ENCODE results near the gene ALG3.
A peak's percentile ranks its signal among the peaks of the same experiment; 100 is the strongest.

Gene ALG3

GRCh38 chr3:184259878-184260723, 11.3 kb upstream of the ALG3 start:
- peak; percentile 43 for DNase-seq (ENCODE audit: low spot score)

GRCh38 chr3:184259396-184259877, 10.7 kb upstream of the ALG3 start:
- no peak for DNase-seq (ENCODE audit: low spot score)

- no peak for DNase-seq (ENCODE audit: low spot score)
These were observed 10.2 kb upstream of the ALG3 start for GRCh38 chr3:184258926-184259325.

- no peak for DNase-seq (ENCODE audit: low spot score)
These were observed 8.5 kb upstream of the ALG3 start for GRCh38 chr3:184257083-184257915.

GRCh38 chr3:184255291-184256039, 6.7 kb upstream of the ALG3 start:
- DNase-seq (ENCODE audit: low spot score), result no peak

GRCh38 chr3:184250167-184250828, 1.5 kb upstream of the ALG3 start:
- peak; percentile 94 for DNase-seq (ENCODE audit: low spot score)

GRCh38 chr3:184249412-184250166, 827 bp upstream of the ALG3 start, which contains the start of gene EEF1AKMT4:
Gene EEF1AKMT4, plus strand, starts transcription at chr3:184249672. Its CDS starts 23 bp downstream, at chr3:184249695.
- peak; percentile 98 for DNase-seq (ENCODE audit: low spot score)

GRCh38 chr3:184242297-184242685, 6.5 kb downstream of the ALG3 start:
- DNase-seq (ENCODE audit: low spot score), result no peak

- DNase-seq (ENCODE audit: low spot score), result no peak
These were observed 7.1 kb downstream of the ALG3 start for GRCh38 chr3:184241447-184242296.

- DNase-seq (ENCODE audit: low spot score), result no peak
These were observed 7.7 kb downstream of the ALG3 start for GRCh38 chr3:184241141-184241446.

- no peak for DNase-seq (ENCODE audit: low spot score)
These were observed 8.2 kb downstream of the ALG3 start for GRCh38 chr3:184240384-184241140.

GRCh38 chr3:184239708-184240107, 9.1 kb downstream of the ALG3 start:
- DNase-seq (ENCODE audit: low spot score), result no peak

GRCh38 chr3:184239221-184239620, 9.5 kb downstream of the ALG3 start:
- no peak for DNase-seq (ENCODE audit: low spot score)

- no peak for DNase-seq (ENCODE audit: low spot score)
These were observed 10.4 kb downstream of the ALG3 start for GRCh38 chr3:184238246-184238818.

- no peak for DNase-seq (ENCODE audit: low spot score)
These were observed 11.0 kb downstream of the ALG3 start for GRCh38 chr3:184237807-184238206.

GRCh38 chr3:184237211-184237610, 11.6 kb downstream of the ALG3 start:
- DNase-seq (ENCODE audit: low spot score), result no peak

GRCh38 chr3:184236636-184237035, 12.1 kb downstream of the ALG3 start:
- DNase-seq (ENCODE audit: low spot score), result no peak

- DNase-seq (ENCODE audit: low spot score), result no peak
These were observed 12.7 kb downstream of the ALG3 start for GRCh38 chr3:184236033-184236410.
